CD8-positive, alpha-beta memory T cell (primary cell): Measurements from ENCODE around the gene SINHCAF. TPM values are rescaled to one million over a fixed set of nuclear protein-coding genes. Genes with fewer than 3 reads are reported as not detected.

Experiments
- CTCF ChIA-PET: fragments of 350-600 bp; sonication (Branson Sonifier 250); formaldehyde crosslinking; loops from one replicate; lab custom pipeline; 2021; ENCODE audit warnings: antibody characterized with exemption; lab: Charles Lee
- POLR2A ChIA-PET: fragments of 350-600 bp; sonication (Branson Sonifier 250); formaldehyde crosslinking; loops from one replicate; lab custom pipeline; 2021; ENCODE audit warnings: antibody characterized with exemption; lab: Charles Lee
- DNase-seq, 5 donors: peaks; one replicate each; pipeline versions ENCODE4 v3.0.0 to v3.0.0-alpha.2; 2020 to 2022; ENCODE audit warnings: mixed read lengths in 1 of 5
- H3K27ac ChIP-seq: one replicate; pipeline ENCODE4 v1.7.0; 2013; ENCODE audit warnings: low read depth, mild to moderate bottlenecking, low read length, moderate library complexity
- H3K27me3 ChIP-seq: 2 replicates; pipeline ENCODE4 v1.7.0; 2013; ENCODE audit warnings: low read length, mild to moderate bottlenecking; ENCODE audit not compliant: insufficient read depth, poor library complexity, severe bottlenecking
- H3K36me3 ChIP-seq: 2 replicates; pipeline ENCODE4 v1.7.0; 2013; ENCODE audit warnings: mild to moderate bottlenecking, low read length, moderate library complexity; ENCODE audit not compliant: insufficient read depth
- H3K4me1 ChIP-seq: 2 replicates; pipeline ENCODE4 v1.7.0; 2013; ENCODE audit warnings: mild to moderate bottlenecking, low read length, moderate library complexity; ENCODE audit not compliant: insufficient read depth
- H3K4me3 ChIP-seq: 2 replicates; pipeline ENCODE4 v1.7.0; 2013; ENCODE audit warnings: mild to moderate bottlenecking, low read length
- H3K9me3 ChIP-seq: 2 replicates; pipeline ENCODE4 v1.7.0; 2013; ENCODE audit warnings: mild to moderate bottlenecking, low read length
- H3K27ac Mint-ChIP-seq, 8 donors: one replicate each; pipeline ENCODE4 v1.8.0; 2020 to 2021; ENCODE audit warnings: mixed read lengths in 8 of 8, mild to moderate bottlenecking in 6 of 8, inconsistent platforms in 3 of 8, moderate library complexity in 3 of 8
- H3K27me3 Mint-ChIP-seq, 2 donors: one replicate each; pipeline ENCODE4 v1.8.0; 2020 to 2021; ENCODE audit warnings: mixed read lengths in 2 of 2, mild to moderate bottlenecking in 1 of 2, moderate library complexity in 1 of 2
- H3K36me3 Mint-ChIP-seq, 3 donors: one replicate each; pipeline ENCODE4 v1.8.0; 2020 to 2021; ENCODE audit warnings: mixed read lengths in 3 of 3, inconsistent platforms in 1 of 3, mild to moderate bottlenecking in 1 of 3
- H3K4me1 Mint-ChIP-seq, 3 donors: one replicate each; pipeline ENCODE4 v1.8.0; 2020 to 2021; ENCODE audit warnings: mixed read lengths in 3 of 3, inconsistent platforms in 1 of 3, mild to moderate bottlenecking in 1 of 3
- H3K4me3 Mint-ChIP-seq, 7 donors: one replicate each; pipeline ENCODE4 v1.8.0; 2020 to 2021; ENCODE audit warnings: mixed read lengths in 7 of 7, mild to moderate bottlenecking in 6 of 7, moderate library complexity in 4 of 7, inconsistent platforms in 2 of 7
- H3K9me3 Mint-ChIP-seq, 5 donors: one replicate each; pipeline ENCODE4 v1.8.0; 2020 to 2022; ENCODE audit warnings: mixed read lengths in 5 of 5, mild to moderate bottlenecking in 3 of 5, moderate library complexity in 2 of 5, inconsistent platforms in 1 of 5
- polyA plus RNA-seq: library from polyadenylated mRNA; unstranded; fragments of 300-500 nt; fragmentation: Illumina TruSeq; gene quantifications from one replicate; pipeline ENCODE4 v1.2.3, GENCODE V29; 2021
- total RNA-seq, 2 experiments: library from RNA; stranded (reverse); gene quantifications; one replicate each; pipeline ENCODE4 v1.2.3, GENCODE V29; 2021

Gene SINHCAF
- total and polyA plus RNA-seq, 3 experiments from 2014 or later: 55.9 to 149 (median 143) TPM

GRCh38 chr12:31363831-31364230 is 37.9 kb upstream of the SINHCAF start:
- Mint-ChIP-seq H3K27me3 (peaks cover 0 to 1% of the 10 kb centered on the region in 2 donors), H3K27ac (peak overlapping the region in 1 of 8 donors; percentile 11), H3K9me3 (no peaks in the 10 kb centered on the region), H3K4me3 (no peak overlapping the region), H3K36me3 (no peaks in the 10 kb centered on the region), H3K4me1 (peaks cover 14 to 20% (median 20%) of the 10 kb centered on the region in 3 donors)
- Histone ChIP-seq H3K4me1 (peaks cover 13% of the 10 kb centered on the region), H3K27me3 (no peaks in the 10 kb centered on the region), H3K36me3 (no peaks in the 10 kb centered on the region), H3K4me3 (no peak overlapping the region), H3K27ac (no peak overlapping the region), H3K9me3 (no peaks in the 10 kb centered on the region)
- ChIA-PET CTCF (interaction anchor here (0.6 to 1.6 kb wide), 2 partner anchors 92 to 1028 kb away, joined by 3 to 5 read pairs; no protein-coding TSS in a partner anchor), POLR2A (no interaction called here)
- DNase-seq: no peak

DNA sequence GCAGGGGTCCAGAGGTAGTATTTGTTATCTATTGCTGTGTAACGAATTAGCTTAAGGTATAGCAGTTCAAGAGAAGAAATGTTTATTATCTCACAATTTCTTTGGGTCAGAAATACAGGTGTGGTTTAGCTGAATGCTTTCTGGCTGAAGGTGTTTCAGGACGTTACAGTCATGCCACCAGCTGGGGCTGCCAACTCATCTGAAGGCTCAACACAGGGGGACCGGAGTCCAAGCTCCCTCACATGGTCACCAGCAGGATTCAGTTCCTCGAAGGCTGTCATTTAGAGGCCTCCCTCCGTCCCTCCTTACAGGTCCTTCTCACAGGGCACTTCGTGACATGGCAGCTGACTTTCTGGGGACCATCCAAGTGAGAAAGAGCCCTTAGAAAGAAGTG is 37.5 kb upstream of the SINHCAF start:
- H3K4me1 Mint-ChIP-seq: peaks cover 14 to 20% (median 20%) of the 10 kb centered on the region in 3 donors
- Histone ChIP-seq H3K4me3 (no peak overlapping the region), H3K9me3 (no peaks in the 10 kb centered on the region), H3K27ac (no peak overlapping the region), H3K36me3 (no peaks in the 10 kb centered on the region), H3K27me3 (no peaks in the 10 kb centered on the region), H3K4me1 (peaks cover 13% of the 10 kb centered on the region)
- POLR2A ChIA-PET: interaction anchor here (0.6 kb wide), 2 partner anchors 28 to 89 kb away, joined by 3 to 4 read pairs; no protein-coding TSS in a partner anchor
- CTCF ChIA-PET: interaction anchor here (1.6 kb wide), 1 partner anchor 92 kb away, joined by 5 read pairs; no protein-coding TSS in a partner anchor
- peaks cover 0 to 1% of the 10 kb centered on the region in 2 donors for H3K27me3 Mint-ChIP-seq
- DNase-seq: no peak
- H3K27ac Mint-ChIP-seq: peak overlapping the region in 5 of 8 donors; percentile 17 to 96 (median 67)
- H3K4me3 Mint-ChIP-seq: peak overlapping the region in 2 of 7 donors; percentile 45 to 53
- no peaks in the 10 kb centered on the region for H3K36me3 Mint-ChIP-seq
- no peaks in the 10 kb centered on the region for H3K9me3 Mint-ChIP-seq

- ChIA-PET CTCF (interaction anchor here (1.6 kb wide), 1 partner anchor 91 kb away, joined by 5 read pairs; no protein-coding TSS in a partner anchor), POLR2A (interaction anchor here (0.6 kb wide), 2 partner anchors 29 to 89 kb away, joined by 3 to 4 read pairs; no protein-coding TSS in a partner anchor)
- Histone ChIP-seq H3K4me3 (no peak overlapping the region), H3K4me1 (peaks cover 13% of the 10 kb centered on the region), H3K36me3 (no peaks in the 10 kb centered on the region), H3K27me3 (no peaks in the 10 kb centered on the region), H3K27ac (peak overlapping the region; percentile 51), H3K9me3 (no peaks in the 10 kb centered on the region)
- Mint-ChIP-seq H3K4me3 (peak overlapping the region in 6 of 7 donors; percentile 49 to 76 (median 62)), H3K27ac (peak overlapping the region in 6 of 8 donors; percentile 17 to 96 (median 62)), H3K27me3 (peaks cover 0 to 1% of the 10 kb centered on the region in 2 donors), H3K36me3 (no peaks in the 10 kb centered on the region), H3K4me1 (peaks cover 14 to 20% (median 20%) of the 10 kb centered on the region in 3 donors), H3K9me3 (no peaks in the 10 kb centered on the region)
- DNase-seq: peak in 1 of 5 donors; percentile 10
Measured at GRCh38 chr12:31362759-31363415, 36.9 kb upstream of the SINHCAF start.

DNA sequence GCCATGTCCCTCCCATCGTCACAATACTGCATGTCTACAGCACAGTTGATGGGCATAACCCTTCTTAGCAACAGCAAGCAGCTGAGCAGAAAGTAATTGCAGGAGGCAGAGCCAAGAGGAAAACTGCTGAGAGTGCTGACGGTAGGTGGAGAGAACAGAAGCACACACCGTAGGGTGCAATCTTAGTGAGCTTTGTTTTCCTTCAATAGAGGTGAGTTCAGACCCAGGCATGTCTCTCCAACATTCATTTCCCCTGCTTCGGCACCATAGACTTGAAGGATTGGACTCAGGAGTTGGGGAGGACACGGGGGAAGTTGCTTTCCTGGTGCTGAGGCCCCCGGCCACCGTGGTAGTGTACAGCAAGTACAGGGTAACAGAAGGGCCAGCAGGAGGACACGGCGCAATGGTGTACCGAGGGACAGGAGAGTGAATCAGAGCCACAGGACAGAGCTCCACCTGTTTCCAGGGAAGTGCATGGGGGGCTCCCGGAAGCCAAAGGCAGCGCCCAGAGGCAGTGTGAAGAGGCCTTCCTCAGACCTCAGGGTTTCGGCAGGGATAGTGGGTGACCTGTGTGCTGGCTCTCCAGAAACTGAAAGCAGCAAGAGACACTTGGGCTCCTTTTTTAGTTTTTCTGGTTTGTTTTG is 36.3 kb upstream of the SINHCAF start:
- POLR2A ChIA-PET: no interaction called here
- peak in 1 of 5 donors; percentile 1 for DNase-seq

GRCh38 chr12:31361730-31362114 is 35.8 kb upstream of the SINHCAF start:
- peak overlapping the region in 2 of 7 donors; percentile 48 to 53 for H3K4me3 Mint-ChIP-seq
- no peaks in the 10 kb centered on the region for H3K9me3 ChIP-seq
- no peaks in the 10 kb centered on the region for H3K9me3 Mint-ChIP-seq
- CTCF ChIA-PET: no interaction called here
- H3K4me1 Mint-ChIP-seq: peaks cover 14 to 20% (median 20%) of the 10 kb centered on the region in 3 donors
- no peaks in the 10 kb centered on the region for H3K36me3 ChIP-seq
- H3K27ac Mint-ChIP-seq: no peak overlapping the region
- H3K4me3 ChIP-seq: no peak overlapping the region
- no peak overlapping the region for H3K27ac ChIP-seq
- POLR2A ChIA-PET: no interaction called here
- H3K4me1 ChIP-seq: peaks cover 13% of the 10 kb centered on the region
- no peaks in the 10 kb centered on the region for H3K36me3 Mint-ChIP-seq
- H3K27me3 Mint-ChIP-seq: peaks cover 0 to 1% of the 10 kb centered on the region in 2 donors
- no peaks in the 10 kb centered on the region for H3K27me3 ChIP-seq
- DNase-seq: no peak

More for the DNA sequence above, 36.3 kb upstream of the SINHCAF start:
- H3K27ac Mint-ChIP-seq: peak overlapping the region in 7 of 8 donors; percentile 28 to 77 (median 55)
- no peaks in the 10 kb centered on the region for H3K36me3 Mint-ChIP-seq
- no peaks in the 10 kb centered on the region for H3K9me3 Mint-ChIP-seq
- Histone ChIP-seq H3K27me3 (no peaks in the 10 kb centered on the region), H3K4me1 (peaks cover 13% of the 10 kb centered on the region), H3K36me3 (no peaks in the 10 kb centered on the region), H3K9me3 (no peaks in the 10 kb centered on the region), H3K27ac (peak overlapping the region; percentile 51), H3K4me3 (no peak overlapping the region)
- H3K4me1 Mint-ChIP-seq: peaks cover 14 to 20% (median 20%) of the 10 kb centered on the region in 3 donors
- peak overlapping the region in 6 of 7 donors; percentile 49 to 76 (median 62) for H3K4me3 Mint-ChIP-seq
- peaks cover 0 to 1% of the 10 kb centered on the region in 2 donors for H3K27me3 Mint-ChIP-seq
- CTCF ChIA-PET: interaction anchor here (1.6 kb wide), 1 partner anchor 90 kb away, joined by 5 read pairs; no protein-coding TSS in a partner anchor

DNA sequence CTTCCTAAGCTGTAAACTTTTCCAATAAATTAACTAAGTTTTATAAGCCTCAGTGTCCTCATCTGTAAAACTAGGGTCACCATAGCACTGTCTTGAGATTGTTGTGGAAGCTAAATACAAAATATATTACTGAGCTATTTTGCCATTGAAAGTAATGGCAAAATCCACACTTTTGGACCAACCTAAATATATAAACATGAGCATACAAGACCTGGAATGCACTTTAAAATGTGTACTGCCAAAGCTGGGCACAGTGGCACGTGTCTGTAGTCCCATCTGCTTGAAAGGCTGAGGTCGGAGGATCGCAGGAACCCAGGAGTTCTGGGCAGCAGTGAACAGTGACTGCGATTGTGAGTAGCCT is 29.8 kb upstream of the SINHCAF start:
- POLR2A ChIA-PET: no interaction called here
- H3K4me3 Mint-ChIP-seq: no peak overlapping the region
- no peak overlapping the region for H3K27ac ChIP-seq

DNA sequence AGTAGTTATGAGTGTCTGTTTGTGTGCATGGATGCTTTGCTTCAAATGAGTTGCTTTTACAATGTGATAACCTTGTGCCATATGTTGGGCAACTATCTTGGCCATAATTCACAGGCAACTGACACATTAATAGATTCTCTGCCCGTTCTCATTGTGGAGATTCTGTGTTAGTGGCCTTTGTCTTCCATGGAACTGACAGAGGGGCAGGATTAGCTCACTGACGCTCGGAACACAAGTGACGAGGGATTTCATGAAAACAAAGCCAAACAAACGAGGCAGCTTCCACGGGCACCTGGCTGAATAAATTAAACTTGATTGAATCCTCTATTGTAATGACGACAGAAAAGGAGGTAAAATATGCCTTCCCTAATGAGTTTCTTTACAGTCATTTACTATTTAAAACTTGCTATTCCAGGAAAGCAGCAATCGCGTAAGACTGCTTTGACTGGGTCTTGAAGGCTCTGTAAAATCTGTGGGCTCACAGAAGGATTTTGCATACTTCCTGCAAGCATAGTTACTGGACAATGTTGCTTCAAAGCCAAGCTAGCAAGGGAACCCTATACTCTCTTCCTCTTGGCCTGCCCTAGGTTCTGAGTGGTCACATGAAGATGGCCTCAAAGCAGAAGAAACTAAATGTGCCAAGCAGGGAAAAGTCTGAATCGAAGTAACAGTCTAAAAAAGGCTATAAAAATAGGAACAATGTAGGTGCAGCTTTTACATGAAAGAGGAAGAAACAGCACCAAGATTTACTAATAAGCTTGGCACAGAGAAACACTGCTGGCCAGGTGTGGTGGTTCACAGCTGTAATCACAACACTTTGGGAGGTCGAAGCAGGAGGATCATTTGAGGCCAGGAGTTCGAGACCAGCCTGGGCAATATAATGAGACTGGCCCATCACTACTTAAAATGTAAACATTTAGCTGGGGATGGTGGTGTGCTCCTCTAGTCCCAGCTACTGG is 28.1 kb upstream of the SINHCAF start:
- Histone ChIP-seq H3K4me1 (no peaks in the 10 kb centered on the region), H3K36me3 (no peaks in the 10 kb centered on the region), H3K27me3 (no peaks in the 10 kb centered on the region), H3K4me3 (no peak overlapping the region), H3K27ac (no peak overlapping the region), H3K9me3 (no peaks in the 10 kb centered on the region)
- peaks cover 1 to 10% of the 10 kb centered on the region in 2 donors for H3K27me3 Mint-ChIP-seq
- DNase-seq: no peak
- no peaks in the 10 kb centered on the region for H3K36me3 Mint-ChIP-seq
- no peak overlapping the region for H3K4me3 Mint-ChIP-seq
- ChIA-PET CTCF (no interaction called here), POLR2A (no interaction called here)
- H3K4me1 Mint-ChIP-seq: no peaks in the 10 kb centered on the region
- no peak overlapping the region for H3K27ac Mint-ChIP-seq
- no peaks in the 10 kb centered on the region for H3K9me3 Mint-ChIP-seq

More for the DNA sequence above, 29.8 kb upstream of the SINHCAF start:
- no peak for DNase-seq
- Histone ChIP-seq H3K4me1 (no peaks in the 10 kb centered on the region), H3K27me3 (no peaks in the 10 kb centered on the region), H3K9me3 (no peaks in the 10 kb centered on the region), H3K4me3 (no peak overlapping the region), H3K36me3 (no peaks in the 10 kb centered on the region)
- Mint-ChIP-seq H3K27ac (no peak overlapping the region), H3K4me1 (no peaks in the 10 kb centered on the region), H3K9me3 (no peaks in the 10 kb centered on the region), H3K27me3 (peaks cover 1 to 10% of the 10 kb centered on the region in 2 donors), H3K36me3 (no peaks in the 10 kb centered on the region)
- CTCF ChIA-PET: no interaction called here
